Esophagus squamous epithelium (tissue), 4 donors: ENCODE data around the gene EGFL7.

Source experiments
- POLR2A ChIP-seq, 4 donors: fragments of 450-650 bp; IDR thresholded peaks; one replicate each; pipeline ENCODE4 v1.6.1; 2017; ENCODE audit warnings: antibody characterized with exemption in 4 of 4, mild to moderate bottlenecking in 4 of 4, moderate library complexity in 3 of 4
- TF ChIP-seq, protein P1 (sequence below), 6 experiments: fragments of 450-650 bp in 4 of 6; fragments of 200-600 bp in 2 of 6; sonication (generic) in 2 of 6; IDR thresholded peaks; one replicate each; pipeline ENCODE4 v1.5.1; 2016 to 2019; ENCODE audit warnings: antibody characterized with exemption in 6 of 6, mild to moderate bottlenecking in 4 of 6, moderate library complexity in 4 of 6

- TF ChIP-seq, protein P1, sequence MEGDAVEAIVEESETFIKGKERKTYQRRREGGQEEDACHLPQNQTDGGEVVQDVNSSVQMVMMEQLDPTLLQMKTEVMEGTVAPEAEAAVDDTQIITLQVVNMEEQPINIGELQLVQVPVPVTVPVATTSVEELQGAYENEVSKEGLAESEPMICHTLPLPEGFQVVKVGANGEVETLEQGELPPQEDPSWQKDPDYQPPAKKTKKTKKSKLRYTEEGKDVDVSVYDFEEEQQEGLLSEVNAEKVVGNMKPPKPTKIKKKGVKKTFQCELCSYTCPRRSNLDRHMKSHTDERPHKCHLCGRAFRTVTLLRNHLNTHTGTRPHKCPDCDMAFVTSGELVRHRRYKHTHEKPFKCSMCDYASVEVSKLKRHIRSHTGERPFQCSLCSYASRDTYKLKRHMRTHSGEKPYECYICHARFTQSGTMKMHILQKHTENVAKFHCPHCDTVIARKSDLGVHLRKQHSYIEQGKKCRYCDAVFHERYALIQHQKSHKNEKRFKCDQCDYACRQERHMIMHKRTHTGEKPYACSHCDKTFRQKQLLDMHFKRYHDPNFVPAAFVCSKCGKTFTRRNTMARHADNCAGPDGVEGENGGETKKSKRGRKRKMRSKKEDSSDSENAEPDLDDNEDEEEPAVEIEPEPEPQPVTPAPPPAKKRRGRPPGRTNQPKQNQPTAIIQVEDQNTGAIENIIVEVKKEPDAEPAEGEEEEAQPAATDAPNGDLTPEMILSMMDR (IDR thresholded peaks at IDR 0.05): no peak
- TF ChIP-seq POLR2A (IDR thresholded peaks at IDR 0.05): no peak
These were observed 28.1 kb downstream of the EGFL7 start for GRCh38 chr9:136690806-136691261.
